HL-60 (cell line): ENCODE data around the gene ING2.

Source experiments
- DNase-seq, 2 experiments: peaks; one replicate each; pipeline ENCODE4 v3.0.0-alpha.2; 2010 to 2020; ENCODE audit warnings: low read depth in 1 of 2, low spot score in 1 of 2
- H3K27ac ChIP-seq: fragments of 250-450 bp; sonication (Bioruptor Pico); replicated peaks from 2 replicates; pipeline ENCODE4 v1.5.1; 2020; ENCODE audit warnings: mild to moderate bottlenecking, moderate library complexity
- H3K27me3 ChIP-seq: fragments of 250-450 bp; sonication (Bioruptor Pico); 2 replicates; pipeline ENCODE4 v1.5.1; 2021; ENCODE audit warnings: mild to moderate bottlenecking, moderate library complexity; ENCODE audit not compliant: insufficient read depth, poor library complexity, severe bottlenecking
- H3K4me3 ChIP-seq: replicated peaks from 2 replicates; pipeline ENCODE4 v1.5.1; 2011; ENCODE audit warnings: mild to moderate bottlenecking, control low read depth, low read length; ENCODE audit not compliant: insufficient read depth
- GABPA ChIP-seq: IDR thresholded peaks from 2 replicates; pipeline ENCODE4 v1.6.1; 2012; ENCODE audit warnings: low read depth
- POLR2AphosphoS5 ChIP-seq: IDR thresholded peaks from 2 replicates; pipeline ENCODE4 v1.6.1; 2012; ENCODE audit warnings: low read depth
- SPI1 ChIP-seq: IDR thresholded peaks from 2 replicates; pipeline ENCODE4 v1.6.1; 2012; ENCODE audit warnings: low read depth, mild to moderate bottlenecking, borderline replicate concordance
- TF ChIP-seq, protein P1 (sequence below): IDR thresholded peaks from one replicate; pipeline ENCODE4 v1.5.1; 2011; ENCODE audit warnings: low read length, control low read depth, inconsistent platforms; ENCODE audit not compliant: insufficient read depth
- TF ChIP-seq, protein P2 (sequence below): IDR thresholded peaks from 2 replicates; pipeline ENCODE4 v1.6.1; 2012; ENCODE audit warnings: low read depth; ENCODE audit not compliant: insufficient replicate concordance

Gene ING2

DNA sequence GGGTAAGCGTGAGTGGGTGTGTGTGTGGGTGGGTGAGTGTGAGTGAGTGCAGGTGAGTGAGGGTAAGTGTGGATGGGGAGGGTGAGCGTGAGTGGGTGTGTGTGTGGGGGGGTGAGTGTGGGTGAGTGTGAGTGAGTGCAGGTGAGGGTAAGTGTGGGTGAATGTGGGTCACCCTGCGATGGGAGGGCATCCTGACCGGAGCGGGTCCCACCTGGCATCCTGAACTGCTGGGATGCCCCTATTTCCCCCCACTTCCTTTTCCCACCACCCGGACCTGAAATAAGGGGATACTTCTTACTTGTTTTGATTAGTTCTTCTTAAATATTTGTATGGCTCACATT lies 49.5 kb downstream of the ING2 start:
- TF ChIP-seq, protein P1, sequence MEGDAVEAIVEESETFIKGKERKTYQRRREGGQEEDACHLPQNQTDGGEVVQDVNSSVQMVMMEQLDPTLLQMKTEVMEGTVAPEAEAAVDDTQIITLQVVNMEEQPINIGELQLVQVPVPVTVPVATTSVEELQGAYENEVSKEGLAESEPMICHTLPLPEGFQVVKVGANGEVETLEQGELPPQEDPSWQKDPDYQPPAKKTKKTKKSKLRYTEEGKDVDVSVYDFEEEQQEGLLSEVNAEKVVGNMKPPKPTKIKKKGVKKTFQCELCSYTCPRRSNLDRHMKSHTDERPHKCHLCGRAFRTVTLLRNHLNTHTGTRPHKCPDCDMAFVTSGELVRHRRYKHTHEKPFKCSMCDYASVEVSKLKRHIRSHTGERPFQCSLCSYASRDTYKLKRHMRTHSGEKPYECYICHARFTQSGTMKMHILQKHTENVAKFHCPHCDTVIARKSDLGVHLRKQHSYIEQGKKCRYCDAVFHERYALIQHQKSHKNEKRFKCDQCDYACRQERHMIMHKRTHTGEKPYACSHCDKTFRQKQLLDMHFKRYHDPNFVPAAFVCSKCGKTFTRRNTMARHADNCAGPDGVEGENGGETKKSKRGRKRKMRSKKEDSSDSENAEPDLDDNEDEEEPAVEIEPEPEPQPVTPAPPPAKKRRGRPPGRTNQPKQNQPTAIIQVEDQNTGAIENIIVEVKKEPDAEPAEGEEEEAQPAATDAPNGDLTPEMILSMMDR = no peak
- TF ChIP-seq SPI1 (no peak), GABPA (no peak), POLR2AphosphoS5 (no peak)
- TF ChIP-seq, protein P2, sequence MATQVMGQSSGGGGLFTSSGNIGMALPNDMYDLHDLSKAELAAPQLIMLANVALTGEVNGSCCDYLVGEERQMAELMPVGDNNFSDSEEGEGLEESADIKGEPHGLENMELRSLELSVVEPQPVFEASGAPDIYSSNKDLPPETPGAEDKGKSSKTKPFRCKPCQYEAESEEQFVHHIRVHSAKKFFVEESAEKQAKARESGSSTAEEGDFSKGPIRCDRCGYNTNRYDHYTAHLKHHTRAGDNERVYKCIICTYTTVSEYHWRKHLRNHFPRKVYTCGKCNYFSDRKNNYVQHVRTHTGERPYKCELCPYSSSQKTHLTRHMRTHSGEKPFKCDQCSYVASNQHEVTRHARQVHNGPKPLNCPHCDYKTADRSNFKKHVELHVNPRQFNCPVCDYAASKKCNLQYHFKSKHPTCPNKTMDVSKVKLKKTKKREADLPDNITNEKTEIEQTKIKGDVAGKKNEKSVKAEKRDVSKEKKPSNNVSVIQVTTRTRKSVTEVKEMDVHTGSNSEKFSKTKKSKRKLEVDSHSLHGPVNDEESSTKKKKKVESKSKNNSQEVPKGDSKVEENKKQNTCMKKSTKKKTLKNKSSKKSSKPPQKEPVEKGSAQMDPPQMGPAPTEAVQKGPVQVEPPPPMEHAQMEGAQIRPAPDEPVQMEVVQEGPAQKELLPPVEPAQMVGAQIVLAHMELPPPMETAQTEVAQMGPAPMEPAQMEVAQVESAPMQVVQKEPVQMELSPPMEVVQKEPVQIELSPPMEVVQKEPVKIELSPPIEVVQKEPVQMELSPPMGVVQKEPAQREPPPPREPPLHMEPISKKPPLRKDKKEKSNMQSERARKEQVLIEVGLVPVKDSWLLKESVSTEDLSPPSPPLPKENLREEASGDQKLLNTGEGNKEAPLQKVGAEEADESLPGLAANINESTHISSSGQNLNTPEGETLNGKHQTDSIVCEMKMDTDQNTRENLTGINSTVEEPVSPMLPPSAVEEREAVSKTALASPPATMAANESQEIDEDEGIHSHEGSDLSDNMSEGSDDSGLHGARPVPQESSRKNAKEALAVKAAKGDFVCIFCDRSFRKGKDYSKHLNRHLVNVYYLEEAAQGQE = no peak
- Histone ChIP-seq H3K27me3 (no peaks in the 10 kb centered on the region), H3K4me3 (no peak overlapping the region), H3K27ac (peak overlapping the region; percentile 46)
- DNase-seq = no peak

DNA sequence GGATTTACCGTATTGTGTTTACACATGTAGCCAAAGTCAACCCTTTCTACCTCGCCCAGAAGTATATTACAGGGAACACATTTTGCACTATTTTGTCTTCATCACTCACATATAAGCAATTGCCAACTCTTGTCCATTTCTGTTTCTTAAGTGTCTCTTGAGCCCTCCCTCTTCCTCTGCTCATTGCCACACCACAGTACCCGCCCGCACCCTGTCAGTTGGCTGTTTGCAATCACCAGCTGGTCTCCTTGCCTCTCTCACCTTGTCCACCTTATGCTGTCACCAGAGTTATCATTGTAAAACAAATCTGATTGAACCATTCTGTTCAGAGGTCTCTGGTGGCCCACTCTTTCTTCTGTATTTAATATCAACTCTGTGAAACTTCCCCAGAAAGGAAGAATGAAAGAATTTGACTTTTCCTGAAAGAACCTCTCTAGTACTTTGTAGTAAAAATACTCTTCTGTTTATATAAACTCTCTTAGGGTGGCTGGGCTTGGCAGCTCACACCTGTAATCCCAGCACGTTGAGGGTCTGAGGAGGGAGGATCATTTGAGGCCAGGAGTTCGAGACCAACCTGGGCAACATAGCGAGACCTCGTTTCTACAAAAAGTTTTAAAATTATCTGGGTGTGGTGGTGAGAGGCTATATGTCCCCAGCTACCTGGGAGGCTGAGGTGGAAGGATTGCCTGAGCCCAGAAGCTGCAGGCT lies 50.2 kb downstream of the ING2 start:
- DNase-seq = peak in 1 of 2 experiments; percentile 82
- peak overlapping the region; percentile 46 for H3K27ac ChIP-seq
- no peak overlapping the region for H3K4me3 ChIP-seq
- TF ChIP-seq SPI1 (peak; percentile 31; the same call in 1 of the 2 replicates), POLR2AphosphoS5 (peak; percentile 51; the same call in 1 of the 2 replicates), GABPA (no peak)
- TF ChIP-seq, protein P1 = no peak
- TF ChIP-seq, protein P2 = no peak
- no peaks in the 10 kb centered on the region for H3K27me3 ChIP-seq

DNA sequence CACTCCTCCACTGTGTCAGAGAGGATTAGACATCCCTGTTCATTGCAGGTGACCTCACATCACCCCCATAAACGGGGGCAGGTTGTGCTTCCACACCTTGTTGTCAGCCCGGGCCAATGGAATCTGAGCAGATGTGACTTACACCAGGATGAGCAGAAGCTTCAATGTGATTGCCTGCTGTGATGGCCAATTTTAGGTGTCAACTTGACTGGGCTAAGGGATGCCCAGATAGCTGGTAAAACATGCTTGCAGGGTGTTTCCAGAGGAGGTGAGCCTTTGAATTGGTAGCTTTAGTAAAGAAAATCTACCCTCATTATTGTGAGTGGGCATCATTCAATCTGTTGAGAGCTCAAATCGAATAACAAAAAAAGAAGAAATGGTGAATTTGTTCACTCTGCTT lies 52.1 kb downstream of the ING2 start:
- Histone ChIP-seq H3K27ac (no peak overlapping the region), H3K4me3 (no peak overlapping the region), H3K27me3 (no peaks in the 10 kb centered on the region)
- TF ChIP-seq, protein P2 = no peak
- TF ChIP-seq, protein P1 = no peak
- no peak for TF ChIP-seq POLR2AphosphoS5
- no peak for DNase-seq
